DLD1 (cell line): Measurements from ENCODE around the gene KRTAP13-2.

ENCODE experiments used
- in situ Hi-C: cut with HindIII; loops from 2 replicates; pipeline ENCODE4 v1.10.0; 2017; ENCODE audit warnings: low sequenced_read_pairs

The KRTAP13-2 gene

DNA sequence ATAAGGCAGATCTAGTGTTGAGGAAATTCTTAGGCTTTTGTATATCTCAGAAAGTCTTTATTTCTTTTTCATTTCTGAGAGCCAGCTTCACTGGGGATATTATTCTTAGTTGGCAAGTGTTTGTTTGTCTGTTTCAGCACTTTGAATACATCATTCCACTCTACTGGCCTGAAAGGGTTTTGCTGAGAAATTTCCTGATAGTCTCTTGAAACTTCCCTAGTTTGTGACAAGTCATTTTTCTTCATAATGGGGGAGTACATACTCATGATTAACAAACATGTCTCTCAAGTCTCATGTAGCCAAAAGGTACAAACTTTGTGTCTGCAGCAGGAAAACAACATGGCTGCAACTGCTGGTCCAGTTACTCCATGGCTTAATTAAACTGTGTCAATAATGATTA is 45.7 kb downstream of the KRTAP13-2 start:
- in situ Hi-C loops = no loop called here
